LNCAP (cell line): Measurements from ENCODE around the gene CATSPERE.

Experiments
- CTCF ChIP-seq: fragments of 450-650 bp; IDR thresholded peaks from 2 replicates; pipeline ENCODE4 v1.5.1; 2017; ENCODE audit warnings: mild to moderate bottlenecking

The CATSPERE gene

GRCh38 chr1:244576259-244576892, 115.3 kb downstream of the CATSPERE start:
- no peak for TF ChIP-seq CTCF

GRCh38 chr1:244583358-244583982, 122.4 kb downstream of the CATSPERE start:
- no peak for TF ChIP-seq CTCF

GRCh38 chr1:244585867-244586266, 124.8 kb downstream of the CATSPERE start:
- TF ChIP-seq CTCF, result no peak

- TF ChIP-seq CTCF, result no peak
These were observed 129.6 kb downstream of the CATSPERE start for GRCh38 chr1:244590670-244591069.

- no peak for TF ChIP-seq CTCF
These were observed 137.5 kb downstream of the CATSPERE start for GRCh38 chr1:244598611-244599010.

- TF ChIP-seq CTCF, result no peak
These were observed 138.9 kb downstream of the CATSPERE start for GRCh38 chr1:244599937-244600350.

GRCh38 chr1:244601336-244601735, 140.3 kb downstream of the CATSPERE start:
- TF ChIP-seq CTCF, result no peak
